AG04449 (cell line): ENCODE results near the gene SORCS1.

Experiments used
- CTCF ChIA-PET: fragments of 350-600 bp; formaldehyde crosslinking; extraction: SDS; loops from one replicate; lab custom pipeline; 2021; ENCODE audit warnings: antibody characterized with exemption; lab: Yijun Ruan, JAX
- POLR2A ChIA-PET: fragments of 400-600, 350-600 bp; formaldehyde crosslinking; extraction: SDS; loops from one replicate; lab custom pipeline; 2020; ENCODE audit warnings: antibody characterized with exemption, inconsistent platforms; lab: Yijun Ruan, JAX
- DNase-seq: peaks from one replicate; pipeline ENCODE4 v3.0.0-alpha.2; 2010; ENCODE audit warnings: low read depth, low spot score
- H3K4me3 ChIP-seq: 2 replicates; pipeline ENCODE4 v1.5.1; 2011; ENCODE audit warnings: low read depth, mild to moderate bottlenecking, control low read depth, low read length
- CTCF ChIP-seq: IDR thresholded peaks from one replicate; pipeline ENCODE4 v1.5.1; 2011; ENCODE audit warnings: mild to moderate bottlenecking, moderate library complexity, low read length, control low read depth, inconsistent platforms; ENCODE audit not compliant: insufficient read depth; ENCODE audit errors: missing control alignments

Gene SORCS1

DNA sequence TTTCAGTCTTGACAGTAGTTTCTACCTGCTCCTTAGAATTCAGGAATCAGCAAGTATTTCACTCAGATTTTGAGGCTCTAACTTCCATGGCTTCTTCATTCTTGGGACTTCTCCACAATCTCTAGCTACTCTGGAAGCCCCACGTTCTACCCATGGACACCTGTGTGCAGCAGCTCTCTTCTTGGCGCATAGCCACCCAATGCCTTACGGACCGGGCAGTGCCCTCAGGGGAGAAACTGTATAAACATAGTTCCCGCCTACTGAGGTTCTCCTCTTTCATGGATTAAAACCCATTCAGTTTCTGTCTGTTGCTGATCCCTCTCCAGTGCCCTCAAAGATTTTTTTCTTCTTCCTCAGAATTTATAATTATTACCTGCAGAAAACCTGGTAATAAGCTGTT lies 177.1 kb downstream of the SORCS1 start:
- TF ChIP-seq CTCF = no peak
- DNase-seq = no peak
- H3K4me3 ChIP-seq = no peak overlapping the region
- POLR2A ChIA-PET = no interaction called here
- CTCF ChIA-PET = no interaction called here

- TF ChIP-seq CTCF = no peak
- DNase-seq = no peak
- ChIA-PET CTCF (no interaction called here), POLR2A (no interaction called here)
- H3K4me3 ChIP-seq = no peak overlapping the region
These were observed 182.2 kb downstream of the SORCS1 start for GRCh38 chr10:106982268-106982667.

- POLR2A ChIA-PET = no interaction called here
- CTCF ChIA-PET = no interaction called here
These were observed 182.9 kb downstream of the SORCS1 start for GRCh38 chr10:106981452-106982075.

GRCh38 chr10:106980495-106981451 lies 183.7 kb downstream of the SORCS1 start:
- POLR2A ChIA-PET = no interaction called here
- CTCF ChIA-PET = no interaction called here
- TF ChIP-seq CTCF = no peak
- no peak for DNase-seq
- H3K4me3 ChIP-seq = no peak overlapping the region

More at GRCh38 chr10:106981452-106982075, 182.9 kb downstream of the SORCS1 start:
- TF ChIP-seq CTCF = no peak
- H3K4me3 ChIP-seq = no peak overlapping the region
- no peak for DNase-seq

- no peak for DNase-seq
- CTCF ChIA-PET = no interaction called here
- POLR2A ChIA-PET = no interaction called here
- H3K4me3 ChIP-seq = no peak overlapping the region
- TF ChIP-seq CTCF = no peak
These were observed 185.8 kb downstream of the SORCS1 start for GRCh38 chr10:106978756-106979155.

GRCh38 chr10:106973716-106974115 lies 190.8 kb downstream of the SORCS1 start:
- POLR2A ChIA-PET = no interaction called here
- DNase-seq = no peak
- CTCF ChIA-PET = no interaction called here
- no peak overlapping the region for H3K4me3 ChIP-seq
- no peak for TF ChIP-seq CTCF
